GM03348 (cell line): Measurements from ENCODE around the gene SLC9A5.

Experiments used
- DNase-seq: peaks from one replicate; pipeline ENCODE4 v3.0.0; 2012; ENCODE audit warnings: low spot score

Gene SLC9A5

DNA sequence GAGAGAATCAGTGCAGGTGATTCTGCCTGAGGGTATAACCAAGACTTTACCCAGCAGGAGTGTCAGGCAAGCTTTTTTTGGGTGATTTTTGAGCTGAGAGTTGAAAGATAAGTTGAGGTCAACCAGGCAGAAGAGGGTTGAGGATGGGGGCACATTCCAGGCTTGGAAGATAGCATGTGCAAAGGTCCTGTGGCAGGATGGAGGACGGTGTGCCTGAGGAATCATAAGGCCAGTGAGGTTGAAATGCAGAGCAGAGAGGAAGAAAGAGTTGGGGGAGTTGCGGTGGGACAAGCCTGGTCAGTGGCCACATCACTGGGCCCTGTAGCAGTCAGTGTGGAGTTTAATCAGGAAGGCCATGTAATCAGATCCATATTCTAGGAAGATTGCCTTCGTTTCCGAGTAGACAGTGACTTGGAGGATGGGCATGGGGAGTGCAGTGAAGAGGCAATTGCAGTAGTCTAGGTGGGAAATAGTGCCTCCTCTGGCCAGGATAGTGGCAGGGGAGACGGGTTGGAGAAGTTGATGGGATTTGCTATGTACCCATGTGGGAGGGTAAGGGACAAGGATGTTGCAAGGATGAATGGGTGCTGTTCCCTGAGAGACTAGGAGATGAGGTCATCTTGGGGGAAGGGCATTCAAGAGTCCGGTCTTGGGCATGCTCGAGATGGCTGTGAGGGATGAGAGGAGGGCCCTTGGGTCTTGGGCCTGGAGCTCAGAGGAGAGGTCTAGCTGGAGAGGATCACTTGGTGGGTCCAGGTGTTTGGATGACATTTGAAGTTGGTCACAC lies 34.5 kb downstream of the SLC9A5 start:
- peak; percentile 34 for DNase-seq

DNA sequence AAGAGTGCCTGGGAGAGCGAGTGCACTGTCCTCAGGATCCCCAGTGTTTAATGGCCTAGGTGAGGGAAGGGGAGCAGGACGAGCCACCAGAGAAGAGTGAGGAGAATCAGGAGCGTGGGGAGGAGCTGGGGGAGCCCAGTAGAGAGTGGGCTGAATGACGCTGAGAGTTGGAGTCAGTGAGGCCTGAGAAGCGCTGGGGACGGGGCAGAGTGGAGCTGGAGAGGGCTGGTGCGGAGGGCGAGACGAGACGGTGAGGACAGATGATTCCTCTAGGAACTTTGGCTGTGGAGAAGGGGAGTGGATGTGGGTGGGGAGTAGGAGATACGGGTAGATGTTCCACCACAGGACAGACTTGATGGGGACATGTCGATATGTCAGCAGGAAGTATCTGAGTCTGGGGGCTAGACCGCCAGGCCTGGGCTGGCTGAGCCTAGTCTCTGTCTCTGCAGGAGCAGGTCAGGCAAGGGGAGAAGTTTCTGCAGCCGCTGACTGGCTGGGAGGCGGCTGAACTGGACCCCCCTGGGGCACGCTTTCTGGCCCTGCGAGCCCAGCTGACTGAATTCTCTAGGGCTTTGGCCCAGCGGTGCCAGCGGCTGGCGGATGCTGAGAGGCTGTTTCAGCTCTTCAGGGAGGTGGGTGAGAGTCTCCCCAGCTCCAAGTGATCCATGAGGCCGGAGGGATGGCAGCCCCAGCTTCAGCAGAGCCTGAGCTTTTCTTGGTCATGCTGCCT lies 35.2 kb downstream of the SLC9A5 start:
- DNase-seq: no peak

DNA sequence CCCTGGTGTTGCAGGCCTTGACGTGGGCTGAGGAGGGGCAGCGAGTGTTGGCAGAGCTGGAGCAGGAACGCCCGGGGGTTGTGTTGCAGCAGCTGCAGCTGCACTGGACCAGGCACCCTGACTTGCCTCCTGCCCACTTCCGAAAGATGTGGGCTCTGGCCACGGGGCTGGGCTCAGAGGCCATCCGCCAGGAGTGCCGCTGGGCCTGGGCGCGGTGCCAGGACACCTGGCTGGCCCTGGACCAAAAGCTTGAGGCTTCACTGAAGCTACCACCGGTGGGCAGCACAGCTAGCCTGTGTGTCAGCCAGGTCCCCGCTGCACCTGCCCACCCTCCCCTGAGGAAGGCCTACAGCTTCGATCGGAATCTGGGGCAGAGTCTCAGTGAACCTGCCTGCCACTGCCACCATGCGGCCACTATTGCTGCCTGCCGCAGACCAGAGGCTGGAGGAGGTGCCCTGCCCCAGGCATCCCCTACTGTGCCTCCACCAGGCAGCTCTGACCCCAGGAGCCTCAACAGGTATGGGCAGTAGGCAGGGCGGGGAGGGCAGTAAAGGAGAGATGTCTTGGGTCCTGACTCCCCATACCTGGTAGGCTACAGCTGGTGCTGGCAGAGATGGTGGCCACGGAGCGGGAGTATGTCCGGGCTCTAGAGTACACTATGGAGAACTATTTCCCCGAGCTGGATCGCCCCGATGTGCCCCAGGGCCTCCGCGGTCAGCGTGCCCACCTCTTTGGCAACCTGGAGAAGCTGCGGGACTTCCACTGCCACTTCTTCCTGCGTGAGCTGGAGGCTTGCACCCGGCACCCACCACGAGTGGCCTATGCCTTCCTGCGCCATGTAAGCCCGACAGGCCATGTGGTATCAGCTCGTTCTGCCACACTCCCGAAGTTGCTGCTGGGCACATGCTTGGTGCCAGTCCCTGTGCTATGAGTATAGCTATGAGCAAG lies 36.2 kb downstream of the SLC9A5 start:
- peak; percentile 36 for DNase-seq

DNA sequence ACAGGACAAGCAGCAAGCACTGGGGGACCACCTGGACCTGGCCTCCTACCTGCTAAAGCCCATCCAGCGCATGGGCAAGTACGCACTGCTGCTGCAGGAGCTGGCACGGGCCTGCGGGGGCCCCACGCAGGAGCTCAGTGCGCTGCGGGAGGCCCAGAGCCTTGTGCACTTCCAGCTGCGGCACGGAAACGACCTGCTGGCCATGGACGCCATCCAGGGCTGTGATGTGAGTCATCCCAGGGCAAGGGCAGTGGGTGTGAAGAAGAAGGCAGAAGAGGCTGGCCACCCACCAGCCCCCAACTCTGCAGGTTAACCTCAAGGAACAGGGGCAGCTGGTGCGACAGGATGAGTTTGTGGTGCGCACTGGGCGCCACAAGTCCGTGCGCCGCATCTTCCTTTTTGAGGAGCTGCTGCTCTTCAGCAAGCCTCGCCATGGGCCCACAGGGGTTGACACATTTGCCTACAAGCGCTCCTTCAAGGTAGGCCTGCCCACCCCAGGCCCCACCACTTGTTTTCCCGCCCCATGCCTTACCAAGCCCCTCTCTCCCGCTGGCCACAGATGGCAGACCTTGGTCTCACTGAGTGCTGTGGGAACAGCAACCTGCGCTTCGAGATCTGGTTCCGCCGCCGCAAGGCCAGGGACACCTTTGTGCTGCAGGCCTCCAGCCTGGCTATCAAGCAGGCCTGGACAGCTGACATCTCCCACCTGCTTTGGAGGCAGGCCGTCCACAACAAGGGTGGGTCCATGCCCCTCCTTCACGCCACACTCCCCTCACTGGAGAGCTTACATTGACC lies 37.9 kb downstream of the SLC9A5 start:
- no peak for DNase-seq

DNA sequence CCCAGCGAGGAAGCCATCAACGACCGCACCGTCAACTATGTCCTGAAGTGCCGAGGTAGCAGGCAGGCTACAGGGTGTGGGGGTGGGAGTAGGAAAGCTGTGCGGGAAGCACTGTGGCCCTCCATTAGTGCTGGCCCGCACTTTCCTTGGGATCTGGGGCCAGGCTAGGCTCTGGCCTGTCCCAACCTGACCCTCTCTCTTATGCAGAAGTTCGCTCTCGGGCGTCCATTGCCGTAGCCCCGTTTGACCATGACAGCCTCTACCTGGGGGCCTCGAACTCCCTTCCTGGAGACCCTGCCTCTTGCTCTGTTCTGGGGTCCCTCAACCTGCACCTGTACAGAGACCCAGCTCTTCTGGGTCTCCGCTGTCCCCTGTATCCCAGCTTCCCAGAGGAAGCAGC lies 39.2 kb downstream of the SLC9A5 start:
- no peak for DNase-seq

DNA sequence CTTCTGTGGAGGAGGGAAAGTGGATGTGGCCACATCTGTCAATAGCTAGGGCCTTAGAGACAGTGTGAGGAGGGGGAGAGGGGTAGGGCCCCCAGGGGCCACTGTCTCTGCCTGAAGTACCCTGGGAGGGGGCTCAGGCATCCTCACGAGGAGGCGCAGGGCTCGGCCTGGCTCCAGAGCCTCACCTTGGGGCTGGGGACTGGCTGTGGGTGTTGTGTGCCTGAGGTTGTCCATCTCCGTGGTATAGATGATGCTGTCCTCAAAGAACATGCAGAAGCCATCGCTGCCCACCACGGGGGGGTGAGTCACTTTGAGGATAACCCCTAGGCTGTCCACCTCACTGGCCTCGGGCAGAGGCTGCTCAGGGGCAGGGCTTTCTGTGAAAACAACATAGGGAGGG lies 42.7 kb downstream of the SLC9A5 start:
- no peak for DNase-seq

DNA sequence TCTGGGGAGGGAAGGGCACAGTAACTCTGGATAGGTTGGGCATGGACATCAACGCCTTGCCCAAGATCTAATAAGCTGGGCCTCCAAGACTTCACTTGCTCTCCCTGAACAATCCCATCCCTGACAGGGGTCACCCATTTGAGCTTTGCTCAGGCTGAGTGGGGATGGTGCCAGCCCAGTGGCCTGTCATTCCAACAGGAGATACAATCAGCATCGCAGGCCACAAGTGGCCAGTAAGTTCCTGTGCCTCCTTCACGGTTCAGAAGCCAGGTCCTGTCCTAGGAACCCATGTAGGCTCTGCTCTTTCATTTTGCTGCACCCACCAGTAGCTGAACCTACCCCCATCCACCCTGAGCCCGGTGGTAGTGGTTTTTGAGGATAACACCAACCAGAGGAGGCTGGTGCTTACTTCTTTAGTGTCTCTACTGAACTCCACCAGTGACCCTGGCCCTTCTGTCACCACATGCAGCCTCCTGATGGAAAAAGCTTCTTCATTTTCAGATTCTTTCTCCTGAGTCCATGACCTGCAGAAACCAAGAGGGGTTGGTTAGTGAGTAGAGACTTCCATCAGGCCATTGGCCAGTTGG lies 45.5 kb downstream of the SLC9A5 start:
- no peak for DNase-seq

DNA sequence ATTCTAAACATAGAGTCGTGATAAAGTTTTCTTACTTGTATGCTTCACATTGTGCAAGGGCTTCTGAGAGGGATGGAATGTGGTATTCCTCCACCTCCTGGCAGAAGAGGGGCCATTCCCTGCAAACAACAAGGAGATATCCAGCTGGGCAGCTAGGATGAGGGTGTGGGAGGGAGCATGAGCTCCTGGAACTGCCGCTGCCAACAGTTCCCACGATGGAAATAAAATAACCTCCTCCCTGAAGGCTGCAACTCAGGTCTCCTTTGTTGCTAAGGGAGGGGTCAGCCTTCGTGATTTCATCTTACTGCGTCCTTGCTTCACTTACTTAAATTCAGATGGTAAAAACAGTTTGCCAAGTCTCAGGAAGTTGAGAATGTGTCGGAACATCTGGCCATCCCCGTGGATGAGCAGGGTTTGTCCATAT lies 46.2 kb downstream of the SLC9A5 start:
- DNase-seq: peak; percentile 76

DNA sequence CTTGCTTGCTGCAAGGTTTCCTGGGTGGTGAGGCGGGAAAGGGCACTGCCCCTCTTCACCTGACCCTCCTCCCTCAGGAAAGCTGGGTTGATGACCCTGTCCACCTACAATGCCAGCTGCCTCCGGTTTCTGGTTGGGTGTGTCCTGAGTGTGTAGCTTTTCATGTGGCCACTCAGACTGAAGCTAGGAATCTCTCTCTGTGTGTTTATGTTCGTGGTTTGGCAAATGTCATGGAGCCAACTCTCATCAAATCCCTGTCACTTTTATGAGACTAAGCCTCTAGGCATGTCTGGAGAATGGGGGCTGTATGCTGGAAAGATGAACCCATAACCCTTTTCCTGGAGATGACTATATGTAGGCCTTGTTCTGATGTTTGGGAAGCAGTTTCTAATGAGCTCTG lies 47.6 kb downstream of the SLC9A5 start:
- peak; percentile 62 for DNase-seq

DNA sequence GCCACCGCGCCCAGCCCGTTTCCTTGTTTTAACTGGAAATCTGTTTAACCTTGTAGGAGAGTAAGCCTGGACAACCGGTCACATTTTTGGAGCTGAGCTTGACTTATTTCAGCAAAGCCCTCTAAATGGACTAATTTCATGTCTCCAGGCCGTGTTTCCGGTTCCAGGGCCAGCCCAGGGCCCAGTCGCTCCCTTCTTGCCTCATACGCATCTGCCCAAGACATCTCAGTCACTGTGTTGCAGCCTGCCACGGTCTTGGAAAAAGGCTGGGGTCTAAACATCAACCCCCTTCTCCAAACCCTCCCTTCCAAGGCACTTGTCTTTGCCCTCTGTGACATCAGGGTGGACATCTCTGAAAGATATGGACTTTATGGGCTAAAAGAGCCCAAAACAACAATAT lies 49.5 kb downstream of the SLC9A5 start:
- no peak for DNase-seq

DNA sequence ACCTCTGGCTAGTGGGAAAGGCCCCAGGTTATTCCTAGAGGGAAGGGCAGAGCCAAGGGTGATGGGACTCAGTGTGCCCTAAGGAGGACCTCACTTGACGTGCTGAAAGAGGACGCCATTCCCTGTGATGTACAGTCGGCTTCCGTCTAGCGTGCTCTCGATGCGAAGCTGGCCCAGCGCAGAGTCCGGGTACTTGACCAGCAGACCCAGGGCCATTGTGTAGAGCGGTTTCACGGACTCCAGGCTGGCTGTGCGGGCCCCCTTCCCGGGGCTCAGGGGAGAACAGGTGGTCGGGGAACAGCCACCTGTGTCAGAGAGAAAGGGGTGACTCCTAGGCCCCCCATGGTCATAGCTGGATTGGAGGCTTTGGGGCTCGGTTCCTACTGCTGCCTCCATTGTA lies 50.5 kb downstream of the SLC9A5 start:
- DNase-seq: no peak

DNA sequence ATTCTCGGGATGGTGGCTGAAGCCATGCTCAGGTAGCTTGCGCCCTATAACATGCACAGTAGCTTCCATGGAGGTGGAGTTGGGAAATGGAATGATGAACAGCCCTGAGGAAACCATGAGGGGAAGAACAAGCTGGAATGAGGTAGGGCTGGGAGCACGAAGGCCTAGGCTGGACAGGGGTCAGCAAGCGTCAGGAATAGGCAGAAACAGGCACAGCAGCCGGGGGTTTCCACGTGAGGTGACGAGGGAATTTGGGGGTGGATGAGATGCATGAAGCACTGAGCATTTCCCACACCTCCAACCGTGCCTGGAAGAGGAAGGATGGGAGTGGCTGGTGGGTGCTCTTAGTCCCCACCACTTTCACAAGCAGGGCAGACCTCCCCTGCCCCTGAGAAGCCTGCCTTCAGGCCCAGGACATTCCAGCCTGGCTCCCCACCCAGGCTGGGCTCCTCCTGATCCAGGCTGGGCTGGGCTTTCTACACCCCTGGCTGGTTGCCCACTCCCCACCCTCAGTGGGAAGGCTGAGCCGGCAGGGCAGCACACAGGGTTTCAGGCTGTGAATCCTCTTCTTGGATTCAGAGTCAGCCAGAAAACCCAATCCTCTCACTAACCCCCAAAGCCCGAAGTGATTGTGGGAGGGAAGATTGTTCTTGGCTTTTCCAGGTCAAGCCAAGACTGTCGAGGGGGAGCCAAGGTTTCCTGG lies 52.5 kb downstream of the SLC9A5 start:
- peak; percentile 34 for DNase-seq

DNA sequence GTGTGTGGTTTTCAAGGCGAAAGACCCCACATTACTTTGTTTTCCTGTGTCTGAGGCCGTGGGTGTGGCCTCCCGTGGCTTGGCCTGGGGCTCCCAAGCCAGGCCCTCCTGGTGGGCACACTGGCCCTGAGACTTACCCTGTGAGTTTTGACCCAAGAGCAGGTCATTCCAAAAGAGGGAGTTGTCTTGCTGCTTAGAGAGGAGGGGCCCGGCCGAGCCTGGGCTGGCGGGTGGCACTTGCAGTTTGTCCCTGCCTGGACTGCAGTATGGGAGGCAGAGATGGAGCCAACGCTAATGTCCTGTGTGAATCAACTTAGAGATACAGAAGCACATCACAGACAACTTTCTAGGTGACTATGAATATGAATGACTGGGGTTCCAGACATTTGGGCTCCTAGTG lies 53.3 kb downstream of the SLC9A5 start:
- DNase-seq: no peak

DNA sequence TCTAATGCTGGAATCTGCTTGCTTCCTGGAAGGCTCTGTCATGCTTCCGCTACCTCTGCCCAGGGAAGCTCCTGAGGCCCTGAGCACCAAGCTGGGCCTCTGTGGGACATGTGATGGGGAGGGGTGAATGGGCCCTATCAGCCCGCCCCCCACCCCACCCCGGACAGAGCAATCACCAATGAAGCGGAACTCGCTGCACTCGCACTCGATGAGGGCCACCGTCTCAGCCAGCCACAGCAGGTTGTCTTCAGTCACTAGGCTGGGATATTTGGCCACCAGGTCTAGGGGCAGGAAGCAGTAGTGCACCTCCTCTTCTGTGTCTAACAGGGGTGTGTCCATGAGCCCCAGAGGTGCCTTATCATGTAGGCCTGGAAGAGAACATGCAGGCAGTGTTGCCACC lies 54.2 kb downstream of the SLC9A5 start:
- DNase-seq: no peak

DNA sequence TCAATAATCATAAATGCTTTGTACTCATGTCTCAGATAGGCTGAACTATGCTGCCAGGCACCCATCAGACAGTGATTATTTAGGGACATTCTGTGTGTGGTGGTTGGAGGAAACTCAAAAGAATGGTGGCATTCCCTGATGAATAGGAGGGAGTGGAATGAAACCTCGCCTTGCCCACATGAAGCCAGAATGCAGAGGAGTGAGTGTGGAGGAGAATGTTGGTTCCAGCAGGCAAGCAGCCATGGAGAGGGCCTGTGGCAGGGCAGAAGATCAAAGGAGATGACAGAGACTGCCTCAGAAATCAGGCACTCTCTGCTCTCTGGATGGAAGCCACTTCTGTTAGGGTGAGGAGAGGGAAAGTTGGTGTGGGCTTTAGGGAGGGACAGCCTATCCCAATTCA lies 55.2 kb downstream of the SLC9A5 start:
- DNase-seq: peak; percentile 61

DNA sequence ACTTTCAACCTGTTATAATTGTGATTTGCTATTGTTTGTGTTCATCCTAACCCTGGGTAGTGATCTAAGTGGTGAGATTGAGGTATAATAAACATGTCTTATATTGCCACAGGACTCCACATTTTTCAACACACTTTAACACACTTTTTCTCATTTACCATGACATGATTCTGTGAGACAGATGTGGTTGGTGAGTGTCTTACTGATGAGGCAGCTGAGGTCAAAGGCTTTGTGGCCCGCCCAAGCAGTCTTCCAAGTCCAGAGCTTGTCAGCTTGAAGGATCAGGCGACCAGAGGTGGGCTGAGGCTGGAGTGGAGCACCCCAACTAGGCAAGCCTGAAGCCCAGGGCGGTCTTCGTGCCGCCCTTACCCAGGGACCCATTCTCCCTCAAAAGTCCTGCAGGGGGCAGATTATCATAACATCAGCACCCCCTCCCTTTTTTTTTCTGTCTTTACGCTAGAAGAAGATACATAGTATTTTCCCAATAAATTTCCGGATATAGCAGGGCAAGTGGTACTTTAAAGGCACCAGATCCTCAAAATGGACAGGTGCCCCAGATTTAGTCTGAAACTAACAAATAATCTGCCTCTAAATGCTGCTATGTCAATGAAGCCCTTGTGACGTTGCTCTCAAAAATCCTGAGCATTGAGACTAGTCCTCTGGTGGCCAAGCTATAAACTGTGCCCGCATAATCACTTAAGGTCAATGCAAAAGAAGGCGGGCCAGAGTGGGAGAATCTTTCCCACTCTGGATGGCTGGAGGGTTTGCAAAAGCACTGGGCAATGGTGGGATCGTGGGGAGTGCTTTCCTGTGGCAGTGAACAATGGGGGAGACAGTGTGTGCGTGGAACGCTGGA lies 56.7 kb downstream of the SLC9A5 start:
- no peak for DNase-seq

DNA sequence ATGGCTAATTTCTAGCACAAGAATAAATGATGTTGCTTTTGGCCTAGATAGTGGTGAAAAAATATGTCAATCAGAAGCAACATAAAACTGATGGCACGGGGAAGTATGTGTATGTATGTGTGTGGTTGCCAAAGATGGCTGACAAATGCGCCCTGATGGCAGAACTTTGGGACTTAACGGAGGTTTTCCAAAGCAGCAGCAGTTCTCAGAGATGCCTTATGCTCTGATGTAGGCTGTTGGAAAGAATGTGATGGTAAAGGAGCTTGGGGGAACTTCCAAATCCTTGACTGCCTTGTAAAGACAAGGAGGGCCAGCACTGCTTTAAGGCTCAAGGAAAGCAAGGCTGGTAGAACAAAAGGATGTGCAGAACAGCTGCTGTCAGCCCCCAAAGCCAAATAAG lies 61.8 kb downstream of the SLC9A5 start:
- DNase-seq: no peak

DNA sequence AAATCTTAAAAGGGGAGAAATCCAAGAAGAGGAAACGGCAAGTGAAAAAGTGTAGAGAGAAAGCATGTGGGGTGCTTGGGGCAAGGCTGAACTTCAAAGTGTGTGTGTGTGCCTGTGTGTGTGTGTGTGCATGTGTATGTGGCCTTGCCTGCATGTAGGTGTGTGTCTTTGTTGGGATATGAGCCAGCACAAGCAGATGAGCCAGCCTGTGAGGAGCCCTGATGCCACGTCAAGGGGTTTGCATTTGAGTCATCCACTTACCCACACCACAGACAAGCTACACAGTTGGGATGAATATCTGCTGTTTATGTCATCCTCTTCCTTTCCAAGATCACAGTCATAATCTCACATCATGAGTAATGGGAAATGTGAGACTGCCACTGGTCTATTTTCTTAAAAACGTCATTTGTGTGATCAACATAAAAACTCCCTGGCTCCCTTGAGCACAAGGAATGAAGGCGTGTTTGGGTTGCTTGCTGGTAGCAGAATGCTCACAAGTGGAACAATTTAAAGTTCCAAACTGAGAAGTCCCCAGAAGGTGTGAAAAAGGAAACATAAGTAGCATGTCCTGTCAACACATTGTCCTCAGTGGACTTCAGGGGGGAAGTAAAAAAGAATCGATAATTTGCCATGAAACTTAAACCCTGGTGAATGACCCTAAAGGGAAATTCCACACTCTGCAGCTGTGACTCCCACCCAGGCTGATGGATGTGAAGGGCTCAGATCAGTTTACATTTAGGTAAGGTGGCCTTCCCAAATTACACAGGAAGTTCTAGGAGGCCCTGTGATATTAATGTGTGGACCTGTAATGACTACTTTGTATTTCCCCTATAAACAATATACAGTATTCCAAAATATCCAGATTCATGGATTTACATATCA lies 63.1 kb downstream of the SLC9A5 start:
- DNase-seq: peak; percentile 93

DNA sequence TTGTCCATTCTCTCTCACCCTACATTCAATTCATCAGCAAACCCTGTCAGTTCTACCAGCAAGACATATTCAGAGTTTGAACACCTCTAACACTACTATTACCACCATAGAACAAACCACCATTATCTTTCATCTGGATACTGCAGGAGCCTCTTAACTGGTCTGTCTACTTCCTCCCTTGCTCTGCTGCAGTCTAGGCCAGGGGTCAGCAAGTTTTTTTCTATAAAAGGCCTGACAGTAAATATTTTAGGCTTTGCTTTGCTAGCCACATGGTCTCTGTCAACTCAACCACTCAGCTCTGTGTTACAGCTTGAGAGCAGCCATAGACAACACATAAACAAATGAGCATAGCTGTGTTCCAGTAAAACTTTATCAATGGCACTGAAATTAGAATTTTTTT lies 63.9 kb downstream of the SLC9A5 start:
- DNase-seq: no peak
